ENCODE data around the gene NEIL3. TPM values are rescaled to one million over a fixed set of nuclear protein-coding genes. Genes with fewer than 3 reads are reported as not detected.

NEIL3 gene
- total and polyA plus RNA-seq, 2 of the 8 experiments (the other 6 are each of a cell fraction or from before 2014, with no cell fraction given), result 5.5 to 11.0 TPM

DNA sequence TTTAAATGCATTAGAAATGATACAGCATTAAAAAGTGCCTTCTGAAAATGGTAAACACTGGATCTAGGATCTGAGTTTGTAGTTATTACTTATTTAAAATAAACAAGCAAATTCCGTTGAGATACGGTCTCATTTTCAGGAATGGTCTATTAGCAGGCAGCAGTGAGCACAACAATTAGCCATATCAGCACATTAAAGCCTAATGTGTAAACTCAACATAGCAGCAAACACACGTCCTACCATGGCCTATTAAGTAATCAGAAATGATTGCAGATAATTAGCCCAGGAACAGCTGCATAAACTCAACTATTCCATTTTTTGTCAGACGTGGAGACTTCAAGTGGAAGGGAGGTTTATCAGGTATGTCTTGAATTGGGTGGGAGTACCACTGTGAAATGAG lies 61.8 kb downstream of the NEIL3 start:
- Histone ChIP-seq H2BK20ac (ENCODE audit: low read length) (no peak overlapping the region), H3K4ac (replicated peaks; ENCODE audit: insufficient read length, low read depth, low read length) (no peak overlapping the region), H2BK15ac (ENCODE audit: low read length) (no peak overlapping the region), H3K9ac (replicated peaks in 1 of 4; ENCODE audit: extremely low read depth in 1 of 4, low read depth in 3 of 4, low read length in 3 of 4) (no peak overlapping the region), H3K79me1 (ENCODE audit: low read depth, low read length) (no peaks in the 10 kb centered on the region), H4K20me1 (replicated peaks in 1 of 2; ENCODE audit: control insufficient read depth in 1 of 2, insufficient read depth in 2 of 2, low read length in 2 of 2) (no peaks in the 10 kb centered on the region), H3K23ac (ENCODE audit: insufficient read length) (no peak overlapping the region), H4K91ac (replicated peaks; ENCODE audit: insufficient read length, low read length) (no peak overlapping the region), H2AFZ (ENCODE audit: low read length) (no peak overlapping the region), H3K18ac (ENCODE audit: extremely low read depth, low read length) (no peak overlapping the region), H4K8ac (ENCODE audit: extremely low read depth, insufficient read depth, low read length) (no peak overlapping the region), H3K4me3 (ENCODE audit: extremely low read depth in 1 of 4, insufficient read depth in 2 of 4, low read depth in 3 of 4, low read length in 4 of 4) (no peak overlapping the region), H2BK5ac (ENCODE audit: low read depth, low read length) (no peak overlapping the region), H3K9me3 (ENCODE audit: insufficient read depth in 2 of 2, low read depth in 1 of 2, low read length in 1 of 2) (no peaks in the 10 kb centered on the region), H3K23me2 (ENCODE audit: low read depth, low read length) (no peaks in the 10 kb centered on the region), H3K36me3 (ENCODE audit: control insufficient read depth in 2 of 4, insufficient read depth in 4 of 4, low read length in 3 of 4) (no peaks in the 10 kb centered on the region), H3K14ac (ENCODE audit: insufficient read length) (no peak overlapping the region), H3K79me2 (ENCODE audit: control insufficient read depth in 1 of 2, insufficient read depth in 2 of 2, low read length in 2 of 2) (no peaks in the 10 kb centered on the region), H3K4me2 (ENCODE audit: insufficient read depth in 1 of 2, low read depth in 2 of 2, low read length in 2 of 2) (no peak overlapping the region), H3K27me3 (replicated peaks in 1 of 4; ENCODE audit: control insufficient read depth in 3 of 4, extremely low read depth in 1 of 4, insufficient read depth in 3 of 4, low read length in 3 of 4) (no peaks in the 10 kb centered on the region), H2BK120ac (replicated peaks; ENCODE audit: low read depth, low read length) (no peak overlapping the region), H4K5ac (ENCODE audit: insufficient read length, low read depth, low read length) (no peak overlapping the region), H3K27ac (ENCODE audit: low read depth, low read length) (no peak overlapping the region), H3K4me1 (replicated peaks in 1 of 4; ENCODE audit: control insufficient read depth in 3 of 4, insufficient read depth in 4 of 4, low read length in 3 of 4) (peaks cover 0 to 2% (median 0%) of the 10 kb centered on the region in 4 experiments; a peak in 1 of 7 replicates), H2AK5ac (ENCODE audit: low read depth, low read length) (no peak overlapping the region), H2BK12ac (ENCODE audit: low read depth, low read length) (no peak overlapping the region), H3K56ac (replicated peaks; ENCODE audit: insufficient read length, low read depth, low read length) (no peak overlapping the region)
- POLR2A ChIA-PET (ENCODE audit: partially characterized antibody), result no interaction called here
- no peak for DNase-seq (ENCODE audit: low read depth in 1 of 2, low spot score in 2 of 2)
- no peak for FAIRE-seq
- CTCF ChIA-PET (ENCODE audit: partially characterized antibody), result interaction anchor here (0.9 kb wide), 1 partner anchor 9 kb away, joined by 3 read pairs; no protein-coding TSS in a partner anchor
- TF ChIP-seq, protein P1, sequence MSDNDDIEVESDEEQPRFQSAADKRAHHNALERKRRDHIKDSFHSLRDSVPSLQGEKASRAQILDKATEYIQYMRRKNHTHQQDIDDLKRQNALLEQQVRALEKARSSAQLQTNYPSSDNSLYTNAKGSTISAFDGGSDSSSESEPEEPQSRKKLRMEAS (IDR thresholded peaks at IDR 0.05), result no peak
- TF ChIP-seq CREB1 (IDR thresholded peaks at IDR 0.05) (no peak), CBX5 (IDR thresholded peaks at IDR 0.05; ENCODE audit: low read depth, low read length) (no peak), JUND (IDR thresholded peaks at IDR 0.05; ENCODE audit: low read length) (no peak), SIX5 (IDR thresholded peaks at IDR 0.05; ENCODE audit: low read depth, low read length) (no peak), SP1 (IDR thresholded peaks at IDR 0.05; ENCODE audit: low read depth, low read length) (no peak)
- TF ChIP-seq, protein P2, sequence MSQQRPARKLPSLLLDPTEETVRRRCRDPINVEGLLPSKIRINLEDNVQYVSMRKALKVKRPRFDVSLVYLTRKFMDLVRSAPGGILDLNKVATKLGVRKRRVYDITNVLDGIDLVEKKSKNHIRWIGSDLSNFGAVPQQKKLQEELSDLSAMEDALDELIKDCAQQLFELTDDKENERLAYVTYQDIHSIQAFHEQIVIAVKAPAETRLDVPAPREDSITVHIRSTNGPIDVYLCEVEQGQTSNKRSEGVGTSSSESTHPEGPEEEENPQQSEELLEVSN (IDR thresholded peaks at IDR 0.05), result no peak
- 83% methylated on average over 4 of the region's 4 CpGs; no CpG with 5 or more reads in 1 of the 2 experiments for WGBS, 2 experiments (ENCODE audit: extremely low coverage in 1 of 2, insufficient coverage in 1 of 2, insufficient read length in 1 of 2, insufficient replicate concordance in 2 of 2, low coverage in 1 of 2, low lambda C conversion rate in 2 of 2, missing lambda C conversion rate in 1 of 2)

Data from H1 (cell line).